GM15510 (cell line): ENCODE data around the gene EPHA5.

ENCODE experiments used
- POLR2A ChIP-seq: IDR thresholded peaks from 3 replicates; pipeline ENCODE4 v1.6.1; 2011; ENCODE audit warnings: borderline replicate concordance; ENCODE audit not compliant: insufficient read length; ENCODE audit errors: extremely low read depth

The EPHA5 gene

DNA sequence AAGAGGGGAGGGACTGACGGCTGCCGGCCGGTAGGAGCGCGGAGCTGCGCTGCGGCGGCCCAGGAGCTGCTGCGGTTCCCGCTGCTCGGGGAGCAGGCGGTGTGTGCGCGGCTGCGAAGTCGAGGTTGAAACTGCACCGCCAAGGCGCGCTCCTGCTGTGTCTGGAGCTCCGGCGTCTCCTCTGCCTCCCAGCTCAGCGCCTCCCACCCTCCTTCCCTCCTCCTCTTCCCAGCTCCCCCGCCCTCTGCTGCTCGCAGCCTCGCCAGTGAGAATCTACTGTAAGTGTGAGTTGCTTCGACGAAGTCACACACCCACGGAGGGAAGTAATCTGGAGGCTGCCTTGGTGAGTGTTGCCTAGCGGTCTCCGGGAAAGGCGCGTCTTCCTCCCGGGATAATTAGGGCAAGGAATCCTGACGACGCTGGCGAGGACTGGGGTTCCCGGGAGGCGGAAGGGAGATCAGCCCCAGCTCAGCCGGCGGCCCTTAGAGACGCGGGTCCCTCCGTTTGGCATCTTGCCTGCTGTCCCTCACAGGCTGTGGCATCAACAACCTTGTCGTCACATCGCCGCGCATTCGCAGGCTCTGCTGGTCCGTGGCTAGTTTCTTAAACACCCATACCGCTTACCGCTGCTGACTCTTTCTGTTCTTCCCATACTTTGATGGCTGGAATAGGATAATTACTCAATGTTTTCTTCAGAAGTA lies at the start of gene EPHA5:
Gene EPHA5 (minus strand): TSS at position 159 of the 701 bp plus-strand sequence. CDS start 747 bp downstream, outside the sequence.
- no peak for TF ChIP-seq POLR2A

DNA sequence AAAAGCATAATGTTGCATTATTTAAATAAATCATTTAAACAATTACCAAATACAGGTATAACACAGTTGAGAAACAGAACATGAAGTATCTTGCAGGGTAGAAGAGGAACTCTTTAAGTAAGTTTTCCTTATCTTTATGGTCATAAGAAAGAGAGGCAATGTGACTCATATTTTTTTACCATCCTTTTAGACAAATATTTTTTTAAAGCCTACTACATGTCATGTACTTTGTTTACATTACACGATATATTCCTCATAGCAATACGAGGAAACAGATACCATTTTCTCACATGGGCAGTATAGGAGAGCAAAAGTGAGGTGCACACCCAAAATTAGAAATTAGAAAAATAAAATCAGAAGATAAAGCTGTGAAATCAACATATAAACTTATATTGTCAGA lies 49.3 kb upstream of the EPHA5 start:
- TF ChIP-seq POLR2A: no peak

DNA sequence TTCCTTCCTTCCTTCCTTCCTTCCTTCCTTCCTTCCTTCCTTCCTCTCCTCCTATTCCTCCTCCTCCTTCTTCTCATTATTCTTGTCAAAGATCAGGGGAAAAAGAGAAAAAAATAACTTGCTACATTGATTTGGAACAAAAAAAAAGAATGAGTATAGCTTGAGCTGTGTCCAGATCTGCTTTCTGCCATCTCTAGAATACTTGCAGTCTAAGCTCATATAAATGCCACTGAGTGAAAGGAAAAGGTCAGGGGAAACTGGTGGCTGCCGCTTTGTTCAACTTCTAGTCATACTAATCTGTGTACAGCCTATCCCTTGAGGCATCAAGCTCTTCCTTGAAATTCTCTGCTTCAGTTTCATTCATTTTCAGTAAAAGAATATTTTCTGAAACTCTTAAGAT lies 28.3 kb upstream of the EPHA5 start:
- TF ChIP-seq POLR2A: no peak

DNA sequence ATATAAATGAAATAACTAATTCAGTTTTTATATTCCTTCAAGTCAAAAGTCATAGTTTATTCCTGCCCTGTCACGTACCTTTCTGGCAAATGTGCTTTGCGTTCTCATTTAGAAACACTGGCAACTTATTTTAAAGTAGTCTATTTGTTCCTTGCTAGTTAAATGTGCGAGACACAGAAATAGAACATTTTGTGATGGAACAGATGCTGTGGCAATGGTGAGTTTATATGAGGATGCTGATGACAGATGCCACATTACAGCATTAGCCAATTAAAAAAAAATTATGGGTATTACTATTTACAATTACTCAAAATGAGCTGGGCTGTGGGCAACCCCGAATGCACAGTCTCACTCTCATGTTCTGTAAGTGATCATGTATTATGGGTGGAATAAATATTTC lies 26.1 kb upstream of the EPHA5 start:
- no peak for TF ChIP-seq POLR2A

DNA sequence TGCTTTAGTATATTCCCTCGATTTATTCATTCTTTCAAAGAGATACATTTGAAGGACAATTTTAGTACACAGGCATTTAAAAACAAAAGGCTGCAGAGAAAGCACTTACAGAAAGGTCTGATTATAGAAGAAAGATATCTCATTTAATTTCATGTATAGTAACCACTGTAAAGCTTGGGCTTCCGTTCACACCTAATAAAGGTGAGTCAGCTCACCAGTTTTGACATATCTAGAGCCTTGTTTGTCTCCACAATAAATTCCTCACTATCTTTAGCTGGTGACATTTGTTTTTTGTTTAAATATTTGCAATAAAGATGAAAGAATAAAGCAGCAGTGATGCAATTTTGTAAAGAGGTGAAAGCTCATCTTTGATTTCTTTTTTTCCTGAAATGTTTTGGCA lies 1.1 kb upstream of the EPHA5 start:
- TF ChIP-seq POLR2A: no peak

DNA sequence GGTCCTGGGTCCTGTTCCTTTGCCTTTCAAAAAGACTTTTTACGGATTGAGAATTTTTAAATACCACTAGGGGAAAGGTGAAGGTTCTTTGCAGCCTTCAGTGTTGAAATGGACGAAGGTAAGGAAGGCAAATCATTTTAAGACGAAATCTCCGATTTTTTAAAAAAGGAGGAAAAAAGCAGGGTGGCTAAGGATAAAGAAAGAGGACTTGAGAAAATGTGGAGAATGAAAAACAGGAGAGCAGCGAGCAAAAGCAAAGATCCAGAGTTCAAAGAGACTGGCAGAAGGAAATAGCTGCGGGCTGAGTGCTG lies 314 bp downstream of the EPHA5 start:
- TF ChIP-seq POLR2A: no peak

DNA sequence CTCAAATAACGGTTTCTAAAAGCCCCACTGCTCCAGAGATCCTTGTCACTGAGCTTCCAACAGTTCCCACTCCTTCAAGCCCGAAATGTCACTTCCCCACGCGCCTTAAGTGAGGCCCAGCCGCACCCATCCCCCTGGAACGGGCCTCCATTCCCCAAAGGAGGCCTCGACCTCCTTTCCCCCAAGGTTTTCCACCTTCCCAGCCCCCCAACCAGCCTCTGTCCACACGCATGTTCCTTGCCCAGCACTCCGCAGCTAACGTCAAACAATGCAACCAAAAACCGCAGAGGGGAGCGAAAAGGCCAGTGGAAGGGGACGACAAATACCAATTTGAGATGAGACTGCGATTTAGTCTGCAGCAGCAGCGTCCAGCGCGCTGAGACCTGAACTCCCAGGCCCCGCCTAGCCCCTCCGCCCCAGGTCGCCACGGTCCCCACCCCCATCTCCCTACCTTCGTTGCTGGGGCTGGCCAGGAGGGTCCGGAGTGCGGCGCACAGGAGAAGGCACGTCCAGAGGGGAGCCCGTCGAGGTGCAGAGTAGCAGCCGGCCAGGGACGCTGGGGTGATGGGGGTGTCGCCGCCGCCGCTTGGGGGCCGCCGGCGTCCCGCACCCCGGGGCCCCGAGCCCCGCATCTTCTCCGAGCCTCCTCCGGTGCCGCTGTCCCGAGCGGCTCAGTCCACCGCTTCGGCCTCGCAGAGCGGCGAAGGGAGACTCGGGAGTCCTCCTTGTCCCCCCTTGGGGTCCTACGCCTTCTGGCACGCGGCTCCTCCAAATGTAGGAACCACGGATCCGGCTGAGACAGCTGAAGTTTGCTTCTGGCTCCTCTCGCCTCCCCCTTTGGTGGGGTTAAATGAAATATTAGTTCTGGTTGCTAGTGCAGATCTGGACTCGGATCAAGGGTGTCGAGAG lies 924 bp downstream of the EPHA5 start:
- TF ChIP-seq POLR2A: no peak

DNA sequence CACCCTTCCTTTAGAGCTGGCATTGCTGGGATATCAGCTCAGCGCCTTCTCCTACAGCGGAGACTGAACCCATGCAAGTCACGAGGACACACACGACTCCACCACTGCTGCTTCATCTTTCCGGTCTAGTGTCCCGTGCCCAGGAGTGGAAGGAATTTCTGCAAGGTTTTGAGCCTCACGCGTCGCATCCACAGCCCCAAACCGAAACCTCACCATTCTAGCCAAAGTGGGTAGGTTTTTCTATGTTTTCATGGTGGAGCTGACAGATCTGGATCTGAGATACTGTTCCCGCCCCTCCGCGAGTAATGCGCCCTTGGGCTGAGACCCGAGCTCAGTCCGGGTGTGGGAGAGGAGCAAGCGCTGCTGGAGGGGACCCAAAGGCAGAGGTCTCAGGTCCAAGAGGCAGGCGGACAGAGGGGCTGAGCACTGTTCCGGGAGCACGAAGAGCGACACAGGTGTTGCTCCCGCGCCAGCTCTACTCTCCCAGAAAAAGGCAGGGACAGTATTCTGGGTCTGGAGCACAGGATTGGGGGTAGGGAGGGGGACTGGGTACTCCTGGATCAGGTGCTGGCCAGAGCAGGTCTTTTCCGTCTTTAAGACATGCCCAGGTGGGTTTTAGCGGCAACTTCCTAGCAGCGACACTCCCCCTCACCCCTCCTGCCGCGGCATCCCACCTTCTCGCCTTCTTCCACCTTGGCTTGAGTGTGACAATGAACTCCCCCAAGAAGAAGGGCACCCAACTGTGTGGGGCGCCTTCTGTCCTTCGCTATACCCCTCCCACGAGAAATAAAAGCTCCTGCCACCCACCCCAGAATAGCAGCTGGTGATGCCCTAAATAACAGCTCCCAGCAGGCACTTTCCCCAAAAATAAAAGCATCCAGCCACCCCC lies 1.8 kb downstream of the EPHA5 start:
- no peak for TF ChIP-seq POLR2A

DNA sequence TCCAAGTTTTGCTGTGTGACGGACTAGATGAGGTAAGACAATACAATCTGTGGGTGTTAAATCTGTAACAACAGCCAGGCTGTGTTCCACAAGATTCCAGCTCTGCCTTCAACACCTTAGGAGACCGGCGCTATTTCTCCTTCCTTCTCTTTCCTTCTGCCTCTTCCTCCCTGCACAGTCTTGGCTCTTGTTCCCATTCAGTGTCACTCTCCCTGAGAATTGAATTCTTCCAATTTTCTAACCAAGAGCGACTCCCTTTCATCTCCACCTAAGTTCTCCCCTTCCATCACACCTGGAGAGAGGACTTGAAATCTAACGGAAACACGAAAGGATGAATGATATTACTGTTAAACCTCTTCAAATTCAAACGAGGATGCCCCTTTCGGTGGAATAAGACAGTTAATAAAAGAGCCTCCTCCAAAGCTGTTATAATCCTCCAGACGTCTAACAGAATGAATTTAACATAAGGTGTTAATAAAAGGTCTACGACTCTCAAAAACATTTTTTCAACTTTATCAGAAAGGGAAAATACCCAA lies 2.7 kb downstream of the EPHA5 start:
- no peak for TF ChIP-seq POLR2A

DNA sequence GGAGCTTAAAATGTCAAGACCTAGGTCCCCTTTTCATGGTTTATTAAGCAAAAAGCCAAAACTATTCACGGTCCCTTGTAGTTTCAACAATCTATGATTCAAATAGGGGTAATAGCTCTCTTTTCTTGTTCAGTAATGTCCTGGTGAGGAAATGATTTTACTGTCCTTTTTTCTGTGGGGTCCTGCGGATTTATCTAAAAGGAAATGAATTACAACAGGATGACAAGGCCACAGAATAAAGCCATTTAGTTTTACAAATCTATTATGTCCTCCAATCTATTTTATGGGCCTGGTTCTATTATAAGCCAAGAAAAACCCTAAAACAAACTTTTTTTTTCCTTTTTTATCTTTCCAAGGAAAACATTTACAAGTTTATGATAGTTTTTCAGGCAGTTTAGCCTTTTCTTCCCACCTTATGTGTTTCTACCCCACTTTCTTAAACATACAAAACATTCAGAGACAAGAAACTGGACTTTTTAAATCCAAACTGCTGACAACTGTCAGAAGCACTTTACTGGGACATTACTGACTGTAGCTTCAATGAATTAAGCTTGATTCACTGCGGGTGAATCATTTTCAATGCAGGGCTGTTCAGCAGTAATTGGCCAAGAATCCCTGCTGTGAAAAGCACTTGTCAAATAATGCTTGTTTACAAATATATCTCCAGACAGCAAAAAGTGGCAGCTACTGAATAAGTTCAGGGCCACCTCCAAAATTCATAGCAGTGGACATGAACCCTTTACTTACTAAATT lies 4.3 kb downstream of the EPHA5 start:
- no peak for TF ChIP-seq POLR2A

DNA sequence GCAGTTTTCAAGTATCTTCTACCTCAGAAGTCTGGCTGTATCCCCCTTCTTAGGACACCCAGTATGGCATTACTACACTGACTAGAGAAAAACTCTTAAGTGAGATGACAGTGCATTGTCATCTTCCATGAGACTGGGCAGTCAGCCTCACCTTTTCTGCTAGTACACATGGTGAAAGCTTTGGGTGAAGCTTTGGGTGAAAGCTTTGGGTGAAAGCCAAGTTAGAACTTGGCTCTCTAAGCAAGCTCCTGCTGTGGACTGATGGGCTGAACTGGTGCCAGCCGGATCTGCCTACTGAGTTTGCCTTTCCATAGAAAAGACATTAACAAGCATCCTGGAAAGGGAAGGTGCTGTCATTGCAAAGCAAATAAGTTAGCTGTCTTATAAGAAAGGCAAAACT lies 8.8 kb downstream of the EPHA5 start:
- TF ChIP-seq POLR2A: no peak

DNA sequence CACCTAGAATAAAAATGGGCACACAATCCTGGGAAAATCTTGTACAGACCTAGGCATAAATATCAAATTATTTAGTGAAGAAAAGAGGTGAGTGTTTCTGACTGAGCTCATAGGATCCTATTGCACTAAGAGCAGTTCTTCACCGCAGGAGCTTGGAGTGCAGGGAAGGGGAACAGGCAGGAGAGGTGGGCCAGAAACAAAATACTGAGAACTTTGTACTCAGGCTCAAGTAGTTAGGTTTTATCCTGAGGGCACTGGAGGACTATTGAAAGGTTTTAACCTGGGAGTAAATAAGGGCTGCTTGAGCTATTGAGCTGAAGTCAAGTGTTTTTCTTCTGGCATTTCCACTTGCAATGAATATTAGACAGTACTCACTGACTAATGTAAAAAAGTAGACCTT lies 12.2 kb downstream of the EPHA5 start:
- no peak for TF ChIP-seq POLR2A

DNA sequence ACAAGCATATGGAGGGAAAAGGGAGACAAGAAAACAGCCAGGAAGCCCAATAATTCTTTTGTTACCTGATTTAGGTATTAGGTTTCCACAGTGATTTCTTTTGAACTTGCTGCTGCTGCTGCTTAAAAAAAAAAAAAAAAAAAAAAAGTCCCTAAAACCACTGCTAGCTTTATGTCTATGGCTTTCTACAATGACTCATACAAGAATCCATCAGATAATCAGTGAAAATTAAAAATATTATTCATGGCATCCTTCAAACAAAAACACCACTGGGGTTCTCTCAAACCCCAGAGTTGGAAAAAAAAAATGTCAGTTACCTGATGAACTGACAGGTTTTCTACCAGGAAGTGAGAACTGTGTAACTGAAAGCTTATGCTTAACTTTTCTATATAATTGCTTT lies 14.3 kb downstream of the EPHA5 start:
- TF ChIP-seq POLR2A: no peak

DNA sequence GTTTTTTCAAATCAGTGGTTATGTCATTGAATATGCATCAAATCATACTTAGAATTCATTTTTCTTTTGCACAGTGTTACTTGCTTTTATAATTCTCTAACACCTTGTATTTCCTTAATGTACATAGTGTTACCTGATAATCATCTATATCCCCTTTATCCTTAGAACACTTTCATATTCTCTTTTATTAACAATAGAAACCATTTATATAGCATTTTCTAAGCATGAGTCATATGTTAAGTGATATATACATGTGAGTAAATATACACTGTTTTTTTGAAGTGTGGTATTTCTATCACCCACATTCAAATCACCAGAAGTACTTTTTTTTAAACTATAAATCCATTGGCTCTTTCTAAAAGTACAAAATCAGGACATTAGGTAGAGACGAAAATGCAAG lies 15.3 kb downstream of the EPHA5 start:
- no peak for TF ChIP-seq POLR2A
